A673 (cell line): ENCODE data around the gene HOXC10. TPM values are rescaled to one million over a fixed set of nuclear protein-coding genes. Genes with fewer than 3 reads are reported as not detected.

Experiments used
- BruUV-seq: library from RNA; stranded (reverse); fragments of 400-500 nt; replicated peaks from 2 replicates; lab custom pipeline; 2021; lab: Mats Ljungman, UMichigan
- CTCF ChIA-PET: fragments of 300-600 bp; sonication (Branson Sonifier 250); formaldehyde crosslinking; loops from one replicate; lab custom pipeline; 2022; ENCODE audit warnings: antibody characterized with exemption; lab: Charles Lee
- POLR2A ChIA-PET: fragments of 300-600 bp; sonication (Branson Sonifier 250); formaldehyde crosslinking; loops from one replicate; lab custom pipeline; 2022; ENCODE audit warnings: antibody characterized with exemption; ENCODE audit not compliant: low non-redundant PET; lab: Charles Lee
- DNase-seq: peaks from one replicate; pipeline ENCODE4 v3.0.0-alpha.2; 2015; ENCODE audit warnings: low spot score
- H3K27ac ChIP-seq: fragments of 200-600 bp; sonication (generic); 2 replicates; pipeline ENCODE4 v1.5.1; 2016; ENCODE audit warnings: mixed run types, low read depth, mild to moderate bottlenecking, mixed read lengths, antibody characterized with exemption, low read length; ENCODE audit not compliant: poor library complexity, severe bottlenecking
- H3K27me3 ChIP-seq: fragments of 200-600 bp; sonication (generic); replicated peaks from 2 replicates; pipeline ENCODE4 v1.6.1; 2017; ENCODE audit warnings: mixed run types, low read depth, mild to moderate bottlenecking, mixed read lengths, antibody characterized with exemption, low read length; ENCODE audit not compliant: insufficient read depth, poor library complexity
- H3K36me3 ChIP-seq: fragments of 200-600 bp; sonication (generic); 2 replicates; pipeline ENCODE4 v1.6.1; 2016; ENCODE audit warnings: mixed run types, mild to moderate bottlenecking, mixed read lengths, antibody characterized with exemption, low read length; ENCODE audit not compliant: insufficient read depth, poor library complexity, severe bottlenecking
- H3K4me1 ChIP-seq: fragments of 200-600 bp; sonication (generic); 2 replicates; pipeline ENCODE4 v1.6.1; 2017; ENCODE audit warnings: mixed run types, mild to moderate bottlenecking, mixed read lengths, antibody characterized with exemption, low read length; ENCODE audit not compliant: insufficient read depth, poor library complexity, severe bottlenecking
- H3K4me3 ChIP-seq: fragments of 200-600 bp; sonication (generic); 2 replicates; pipeline ENCODE4 v1.5.1; 2016; ENCODE audit warnings: low read depth, mixed run types, mild to moderate bottlenecking, mixed read lengths, low read length; ENCODE audit not compliant: poor library complexity, severe bottlenecking
- H3K9me3 ChIP-seq: fragments of 200-600 bp; sonication (generic); 2 replicates; pipeline ENCODE4 v1.6.1; 2016; ENCODE audit warnings: mixed run types, low read depth, mild to moderate bottlenecking, mixed read lengths, antibody characterized with exemption, low read length; ENCODE audit not compliant: poor library complexity, severe bottlenecking
- EZH2 ChIP-seq: fragments of 200-600 bp; sonication (generic); IDR thresholded peaks from 2 replicates; pipeline ENCODE4 v1.6.1; 2017; ENCODE audit warnings: borderline replicate concordance, low read depth, mild to moderate bottlenecking, mixed read lengths, antibody characterized with exemption, low read length; ENCODE audit not compliant: poor library complexity, severe bottlenecking
- intact Hi-C: fragments of 100-400 bp; cut with micrococcal nuclease; formaldehyde crosslinking; loops from one replicate; pipeline ENCODE4 v1.10.0; 2022; ENCODE audit not compliant: unreplicated experiment
- total RNA-seq: library from RNA; stranded (reverse); gene quantifications from 2 replicates; pipeline ENCODE4 v1.2.3, GENCODE V29; 2021
- TF ChIP-seq, protein P1 (sequence below): fragments of 300-800, 200-600 bp; sonication (generic); conservative IDR thresholded peaks from 2 replicates; pipeline ENCODE4 v1.5.1; 2017; ENCODE audit warnings: low read depth, mild to moderate bottlenecking, antibody characterized with exemption, low read length, moderate library complexity, mixed read lengths

Gene HOXC10
- total RNA-seq, 1 experiment from 2014 or later = 27.8 TPM

DNA sequence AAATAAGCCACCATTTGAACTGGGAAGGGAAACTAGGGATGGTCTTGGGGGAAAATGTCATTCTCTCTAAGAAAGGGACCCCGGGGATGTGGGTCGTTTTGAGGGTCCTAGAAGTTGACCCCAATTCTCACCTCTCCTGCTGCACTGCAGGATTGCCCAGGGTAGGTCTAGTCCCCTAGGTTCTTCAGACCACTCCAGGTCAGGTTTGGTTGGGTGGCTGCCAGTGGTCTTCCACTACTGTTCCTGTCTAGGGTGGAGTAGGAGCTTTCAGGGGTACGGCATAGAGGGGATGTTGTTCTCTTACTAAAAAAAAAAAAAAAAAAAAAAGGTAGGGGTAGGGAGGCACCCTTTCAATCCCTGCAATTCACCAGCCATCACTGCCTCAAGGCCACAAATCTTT lies 31.1 kb downstream of the HOXC10 start:
- POLR2A ChIA-PET = interaction anchor here (0.5 to 0.6 kb wide), 2 partner anchors 10 to 26 kb away, joined by 3 to 5 read pairs; no protein-coding TSS in a partner anchor

DNA sequence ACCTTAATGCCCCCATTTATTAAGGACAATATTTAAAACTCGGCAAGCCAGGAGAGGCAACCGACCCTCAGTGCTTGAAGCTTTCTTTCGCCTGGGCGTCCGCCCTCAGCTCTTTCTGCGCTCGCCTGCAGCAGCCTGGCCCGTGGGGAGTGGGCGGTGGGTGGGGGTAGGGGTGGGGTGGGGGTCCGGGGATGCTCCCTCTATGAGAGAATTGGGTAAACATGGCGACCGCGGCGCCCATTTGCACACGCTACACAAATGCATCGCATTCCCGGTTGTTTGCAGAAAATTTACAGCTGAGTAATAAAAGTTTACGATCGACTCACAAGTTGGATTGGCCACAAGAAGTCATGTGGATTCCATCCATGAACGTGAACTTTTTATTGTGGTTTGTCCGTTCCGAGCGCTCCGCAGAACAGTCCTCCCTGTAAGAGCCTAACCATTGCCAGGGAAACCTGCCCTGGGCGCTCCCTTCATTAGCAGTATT lies 31.6 kb downstream of the HOXC10 start:
- CTCF ChIA-PET = interaction anchor here (0.8 to 2.2 kb wide), 5 partner anchors 7 to 188 kb away, joined by 7 to 21 read pairs (median 15); partner anchors contain the start of gene HOXC8
- DNase-seq = peak; percentile 91
- Histone ChIP-seq H3K4me3 (peak overlapping the region; percentile 68), H3K9me3 (no peaks in the 10 kb centered on the region), H3K36me3 (no peaks in the 10 kb centered on the region), H3K27ac (peak overlapping the region; percentile 97), H3K4me1 (peaks cover 54% of the 10 kb centered on the region), H3K27me3 (no peaks in the 10 kb centered on the region)
- intact Hi-C loops = no loop called here
- BruUV-seq = no TSS peak
- TF ChIP-seq EZH2 = no peak
- TF ChIP-seq, protein P1, sequence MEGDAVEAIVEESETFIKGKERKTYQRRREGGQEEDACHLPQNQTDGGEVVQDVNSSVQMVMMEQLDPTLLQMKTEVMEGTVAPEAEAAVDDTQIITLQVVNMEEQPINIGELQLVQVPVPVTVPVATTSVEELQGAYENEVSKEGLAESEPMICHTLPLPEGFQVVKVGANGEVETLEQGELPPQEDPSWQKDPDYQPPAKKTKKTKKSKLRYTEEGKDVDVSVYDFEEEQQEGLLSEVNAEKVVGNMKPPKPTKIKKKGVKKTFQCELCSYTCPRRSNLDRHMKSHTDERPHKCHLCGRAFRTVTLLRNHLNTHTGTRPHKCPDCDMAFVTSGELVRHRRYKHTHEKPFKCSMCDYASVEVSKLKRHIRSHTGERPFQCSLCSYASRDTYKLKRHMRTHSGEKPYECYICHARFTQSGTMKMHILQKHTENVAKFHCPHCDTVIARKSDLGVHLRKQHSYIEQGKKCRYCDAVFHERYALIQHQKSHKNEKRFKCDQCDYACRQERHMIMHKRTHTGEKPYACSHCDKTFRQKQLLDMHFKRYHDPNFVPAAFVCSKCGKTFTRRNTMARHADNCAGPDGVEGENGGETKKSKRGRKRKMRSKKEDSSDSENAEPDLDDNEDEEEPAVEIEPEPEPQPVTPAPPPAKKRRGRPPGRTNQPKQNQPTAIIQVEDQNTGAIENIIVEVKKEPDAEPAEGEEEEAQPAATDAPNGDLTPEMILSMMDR = no peak
- POLR2A ChIA-PET = interaction anchor here (0.5 to 0.6 kb wide), 2 partner anchors 10 to 26 kb away, joined by 3 to 5 read pairs; no protein-coding TSS in a partner anchor

More for the DNA sequence above, 31.1 kb downstream of the HOXC10 start:
- no peaks in the 10 kb centered on the region for H3K36me3 ChIP-seq
- intact Hi-C loops = no loop called here
- CTCF ChIA-PET = interaction anchor here (0.8 to 2.2 kb wide), 4 partner anchors 10 to 189 kb away, joined by 6 to 15 read pairs (median 8); partner anchors contain the start of gene HOXC5
- H3K27ac ChIP-seq = peak overlapping the region; percentile 97
- no peaks in the 10 kb centered on the region for H3K27me3 ChIP-seq
- H3K4me3 ChIP-seq = peak overlapping the region; percentile 68
- H3K4me1 ChIP-seq = peaks cover 52% of the 10 kb centered on the region
- TF ChIP-seq, protein P1 = no peak
- no peak for TF ChIP-seq EZH2
- BruUV-seq = TSS peak; percentile 85
- DNase-seq = no peak
- no peaks in the 10 kb centered on the region for H3K9me3 ChIP-seq

DNA sequence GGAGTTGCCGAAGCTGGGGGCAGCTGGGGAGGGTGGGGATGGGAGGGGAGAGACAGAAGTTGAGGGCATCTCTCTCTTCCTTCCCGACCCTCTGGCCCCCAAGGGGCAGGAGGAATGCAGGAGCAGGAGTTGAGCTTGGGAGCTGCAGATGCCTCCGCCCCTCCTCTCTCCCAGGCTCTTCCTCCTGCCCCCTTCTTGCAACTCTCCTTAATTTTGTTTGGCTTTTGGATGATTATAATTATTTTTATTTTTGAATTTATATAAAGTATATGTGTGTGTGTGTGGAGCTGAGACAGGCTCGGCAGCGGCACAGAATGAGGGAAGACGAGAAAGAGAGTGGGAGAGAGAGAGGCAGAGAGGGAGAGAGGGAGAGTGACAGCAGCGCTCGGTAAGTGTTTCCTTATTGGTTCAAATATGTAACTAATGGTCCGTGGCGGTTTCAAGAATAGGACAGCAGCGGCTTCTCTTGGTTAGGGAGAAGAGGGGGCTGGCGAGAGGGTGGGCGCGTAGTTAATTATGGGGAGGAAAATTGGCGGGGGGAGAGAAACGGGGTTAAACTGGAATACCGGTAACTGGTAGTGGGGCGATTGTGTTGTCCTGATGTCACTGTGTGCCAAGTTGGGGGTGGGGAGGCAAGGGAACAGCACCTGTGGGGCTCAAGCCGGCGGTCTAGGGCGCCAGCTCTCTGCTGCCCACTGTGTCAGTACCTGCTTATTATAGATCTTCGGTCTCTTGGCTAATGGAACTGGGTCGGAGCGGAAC lies 32.3 kb downstream of the HOXC10 start:
- H3K4me1 ChIP-seq = peaks cover 55% of the 10 kb centered on the region
- peak; percentile 77 for DNase-seq
- intact Hi-C loops = no loop called here
- BruUV-seq = no TSS peak
- no peaks in the 10 kb centered on the region for H3K36me3 ChIP-seq
- peak overlapping the region; percentile 68 for H3K4me3 ChIP-seq
- ChIA-PET POLR2A (interaction anchor here (0.6 to 0.7 kb wide), 4 partner anchors 37 to 193 kb away, joined by 3 to 24 read pairs (median 4); partner anchors contain the start of gene HOXC4), CTCF (interaction anchor here (0.7 to 2.2 kb wide), 7 partner anchors 8 to 828 kb away, joined by 3 to 21 read pairs (median 10); partner anchors contain the start of genes HOXC10 and HOXC8)
- no peaks in the 10 kb centered on the region for H3K27me3 ChIP-seq
- no peaks in the 10 kb centered on the region for H3K9me3 ChIP-seq
- H3K27ac ChIP-seq = peak overlapping the region; percentile 97
- TF ChIP-seq, protein P1 = no peak; the same call in 1 of the 2 replicates
- no peak for TF ChIP-seq EZH2
